Measurements from ENCODE around the gene SORT1. TPM values are rescaled to one million over a fixed set of nuclear protein-coding genes. Genes with fewer than 3 reads are reported as not detected.
"Not testable (repeated sequence)": the region's sequence is repeated elsewhere in the genome, so short reads cannot be mapped to it uniquely, and the experiment has no call there.

The SORT1 gene
- total and polyA plus RNA-seq, 2 of the 13 experiments (the other 11 are each of a cell fraction or from before 2014, with no cell fraction given), result 32.4 to 93.0 TPM

GRCh38 chr1:109306832-109307273 is 90.9 kb downstream of the SORT1 start, which contains the start of gene MYBPHL (continued):
- no peak for TF ChIP-seq ZNF383 (CRISPR knock-in tag; IDR thresholded peaks at IDR 0.05; ENCODE audit: borderline replicate concordance)
- TF ChIP-seq ZNF850 (CRISPR knock-in tag; conservative IDR thresholded peaks at IDR 0.05), result no peak
- no peak for TF ChIP-seq ZBED4 (CRISPR knock-in tag; IDR thresholded peaks at IDR 0.05; ENCODE audit: borderline replicate concordance)
- no peak for TF ChIP-seq SETDB1 (CRISPR knock-in tag; IDR thresholded peaks at IDR 0.05; ENCODE audit: borderline replicate concordance)
- TF ChIP-seq KLF9 (CRISPR knock-in tag; IDR thresholded peaks at IDR 0.05; ENCODE audit: low read depth), result no peak

GRCh38 chr1:109305991-109306390 is 91.7 kb downstream of the SORT1 start:
- peak; percentile 52 for FAIRE-seq
- in situ Hi-C loops (cut with HindIII; ENCODE audit: extremely low pct_ligation_motif_present, low pct_unique_long_range_greater_than_20kb); H4K20me1 ChIP-seq (ENCODE audit: insufficient read depth, low read length); H3K79me2 ChIP-seq (ENCODE audit: insufficient read depth, low read length); CTCF ChIA-PET (ENCODE audit: low intra/inter-chr PET ratio, low total read pairs); H3K27me3 ChIP-seq (ENCODE audit: control insufficient read depth in 1 of 2, insufficient read depth in 2 of 2, low read length in 2 of 2); BruUV-seq (replicated peaks); H3K9me3 ChIP-seq (ENCODE audit: low read length); H3K36me3 ChIP-seq (replicated peaks in 1 of 2; ENCODE audit: control insufficient read depth in 1 of 2, insufficient read depth in 2 of 2, low read length in 2 of 2); H2AFZ ChIP-seq (ENCODE audit: low read length); intact Hi-C loops (cut with micrococcal nuclease; ENCODE audit: unreplicated experiment); TF ChIP-seq GABPA (IDR thresholded peaks at IDR 0.05; ENCODE audit: low read depth, low read length): not testable (repeated sequence)
- Histone ChIP-seq H3K9ac (ENCODE audit: insufficient read depth, low read depth, low read length) (peak overlapping the region; percentile 49), H3K27ac (ENCODE audit: extremely low read length, insufficient read depth, low read length) (peak overlapping the region; percentile 24), H3K4me2 (ENCODE audit: low read depth, low read length) (peak overlapping the region; percentile 68), H3K4me3 (replicated peaks in 1 of 3; ENCODE audit: insufficient read depth in 1 of 3, low read depth in 2 of 3, low read length in 3 of 3) (peak overlapping the region in 2 of 3 experiments; percentile 36 to 62; a peak in 3 of 6 replicates), H3K4me1 (ENCODE audit: insufficient read depth, low read length) (peaks cover 84% of the 10 kb centered on the region)
- DNase-seq (ENCODE audit: low spot score), result peak; percentile 26
- peak; percentile 57 for ATAC-seq
- POLR2A ChIA-PET, result interaction anchor here (1.0 to 2.9 kb wide), 6 partner anchors 20 to 93 kb away, joined by 3 to 21 read pairs (median 7); partner anchors contain the start of genes PSRC1 and SORT1
- 35% methylated on average over 8 of the region's 10 CpGs for WGBS (ENCODE audit: low lambda C conversion rate)
- 0 out of 2 replicates have a peak, but pooled peaks have one; percentile 27 for TF ChIP-seq DMAP1 (CRISPR knock-in tag; IDR thresholded peaks at IDR 0.05)
- TF ChIP-seq SAP130 (CRISPR knock-in tag; IDR thresholded peaks at IDR 0.05; ENCODE audit: low read depth), result 0 out of 2 replicates have a peak, but pooled peaks have one; percentile 16
- TF ChIP-seq HMGXB4 (CRISPR knock-in tag; IDR thresholded peaks at IDR 0.05; ENCODE audit: borderline replicate concordance in 1 of 2, low read depth in 1 of 2), result 0 out of 4 replicates have a peak, but pooled peaks of 1 of the 2 experiments have one; percentile 2
- TF ChIP-seq GABPA (CRISPR knock-in tag; IDR thresholded peaks at IDR 0.05; ENCODE audit: low read depth), result 0 out of 2 replicates have a peak, but pooled peaks have one; percentile 33
- peak; percentile 28; the same call in 1 of the 2 replicates for TF ChIP-seq ZNF580 (CRISPR knock-in tag; IDR thresholded peaks at IDR 0.05; ENCODE audit: borderline replicate concordance, low read depth)
- 0 out of 2 replicates have a peak, but pooled peaks have one; percentile 0 for TF ChIP-seq TAF1 (CRISPR knock-in tag; IDR thresholded peaks at IDR 0.05)
- TF ChIP-seq FOSL2 (CRISPR knock-in tag; IDR thresholded peaks at IDR 0.05), result 0 out of 2 replicates have a peak, but pooled peaks have one; percentile 19
- 0 out of 2 replicates have a peak, but pooled peaks have one; percentile 9 for TF ChIP-seq ETV5 (CRISPR knock-in tag; IDR thresholded peaks at IDR 0.05; ENCODE audit: borderline replicate concordance)
- 0 out of 2 replicates have a peak, but pooled peaks have one; percentile 13 for TF ChIP-seq ZNF7 (CRISPR knock-in tag; IDR thresholded peaks at IDR 0.05)
- 0 out of 2 replicates have a peak, but pooled peaks have one; percentile 13 for TF ChIP-seq CTCF (CRISPR knock-in tag; IDR thresholded peaks at IDR 0.05)
